Lung microvascular endothelial cell (primary cell): ENCODE measurements around the gene AAR2. TPM values are rescaled to one million over a fixed set of nuclear protein-coding genes. Genes with fewer than 3 reads are reported as not detected.

ENCODE experiments used
- DNase-seq, 2 donors: peaks; one replicate each; pipeline versions ENCODE4 v3.0.0 to v3.0.0-alpha.2; 2010; ENCODE audit warnings: low read depth in 2 of 2
- total RNA-seq: library from RNA; depleted of rRNA; stranded (reverse); fragments of >200 nt; gene quantifications from 2 replicates; pipeline ENCODE4 v1.2.1, GENCODE V29; 2014

Gene AAR2
- total RNA-seq, 1 donor from 2014 or later = 24.8 TPM

DNA sequence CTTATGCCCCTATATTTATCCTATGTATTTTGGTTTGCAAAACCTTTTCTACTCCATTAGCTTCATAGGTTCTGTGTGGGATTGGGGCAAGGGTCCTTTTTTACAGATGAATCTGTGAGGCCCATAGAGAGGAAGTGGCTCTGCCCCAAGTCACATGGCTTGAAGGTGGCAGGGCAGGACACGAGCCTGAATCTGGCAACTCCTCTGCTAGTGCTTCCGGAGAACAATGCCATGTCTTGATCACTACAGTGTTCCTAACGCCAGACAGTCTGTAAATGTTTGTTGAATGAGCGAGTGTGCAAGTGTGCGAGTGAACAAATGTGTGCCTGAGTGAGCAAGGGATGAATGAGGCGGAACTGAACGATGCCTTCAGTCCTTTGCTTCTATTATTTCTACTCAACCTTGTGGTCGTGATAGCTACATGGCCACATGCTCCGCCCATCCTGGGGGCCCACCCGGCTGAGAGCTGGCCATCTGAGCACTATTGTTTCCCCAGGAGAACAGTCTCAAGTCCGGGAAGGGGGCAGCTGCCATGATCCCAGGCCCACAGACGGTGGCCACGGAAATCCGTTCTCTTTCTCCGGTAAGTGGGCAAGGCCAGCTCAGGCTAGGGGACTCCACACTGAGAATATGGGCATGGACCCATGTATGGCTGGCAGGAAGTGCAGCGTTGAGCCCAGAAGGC, 17.8 kb upstream of the AAR2 start:
- no peak for DNase-seq

DNA sequence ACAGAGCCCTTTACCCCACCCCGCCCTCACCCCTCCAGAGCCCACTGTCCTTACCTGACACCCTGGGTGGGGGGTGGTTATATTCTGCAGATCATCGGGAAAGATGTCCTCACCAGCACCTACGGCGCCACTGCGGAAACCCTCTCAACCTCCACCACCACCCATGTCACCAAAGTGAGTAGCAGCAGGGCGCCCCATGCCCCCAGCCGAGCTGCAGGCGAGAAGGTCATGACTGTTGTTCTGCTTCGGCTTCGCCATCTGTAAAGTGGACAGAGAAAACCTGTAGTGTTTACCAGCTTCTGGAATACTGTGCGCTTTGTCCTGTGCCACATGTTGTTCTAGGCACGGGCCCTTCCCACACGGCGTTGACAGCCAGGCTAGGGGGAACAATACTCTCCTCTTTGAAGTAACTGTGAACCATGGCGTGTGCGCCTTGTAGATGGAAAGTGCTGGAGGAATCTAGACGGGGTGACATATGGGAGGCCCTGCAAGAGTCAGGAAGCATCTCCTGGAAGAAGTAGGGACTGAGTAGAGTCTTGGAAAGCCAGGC, 16.5 kb upstream of the AAR2 start:
- no peak for DNase-seq

- DNase-seq = no peak
Observed at GRCh38 chr20:36225666-36226065, 10.6 kb upstream of the AAR2 start.

GRCh38 chr20:36228770-36229169, 7.5 kb upstream of the AAR2 start:
- no peak for DNase-seq

- no peak for DNase-seq
Observed at GRCh38 chr20:36230019-36230418, 6.3 kb upstream of the AAR2 start.

DNA sequence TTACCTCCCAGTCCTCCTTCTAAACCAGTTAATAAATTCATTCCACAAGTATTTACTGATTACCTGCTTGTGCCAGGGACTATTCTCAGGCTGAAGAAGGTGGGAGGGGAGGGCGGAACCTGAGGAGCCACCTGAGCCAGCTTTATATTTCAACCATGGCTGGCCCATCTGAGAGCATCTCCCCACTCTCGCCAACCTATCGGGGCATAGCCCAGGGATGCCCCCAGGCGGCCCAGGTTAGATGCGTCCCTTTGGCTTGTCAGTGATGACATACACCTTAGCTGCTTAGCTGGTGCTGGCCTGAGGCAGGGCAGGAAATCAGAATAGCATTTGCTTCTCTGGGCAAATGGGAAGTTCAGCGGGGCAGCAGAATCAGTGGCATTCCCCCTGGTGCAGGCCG, 4.9 kb upstream of the AAR2 start:
- no peak for DNase-seq

DNA sequence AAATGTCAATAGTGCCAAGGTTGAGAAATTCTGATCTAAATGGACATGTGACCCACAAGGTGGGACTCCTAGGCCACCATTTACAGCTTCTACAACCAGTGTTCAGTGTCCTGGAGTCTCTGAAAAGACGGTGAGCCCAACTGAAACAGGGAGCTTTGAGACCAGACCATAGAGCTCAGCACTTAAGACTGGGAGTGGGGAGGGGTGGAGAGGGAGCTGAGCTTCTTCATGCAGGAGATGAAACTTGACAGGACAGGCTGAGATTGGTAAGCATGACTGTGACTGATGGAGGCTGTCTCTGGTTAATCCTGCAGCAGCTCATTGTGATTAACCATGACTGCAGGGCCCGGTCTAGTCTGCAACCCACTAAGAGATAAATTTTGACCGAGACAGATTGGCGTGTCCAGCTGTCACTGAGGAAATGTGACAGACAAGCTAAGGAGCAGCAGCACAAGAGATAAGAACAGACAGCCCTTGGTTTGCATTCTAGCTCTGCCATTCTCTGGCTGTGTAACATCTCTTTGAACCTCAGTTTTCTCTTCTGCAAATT, 1.4 kb upstream of the AAR2 start:
- DNase-seq = no peak

- no peak for DNase-seq
Observed at GRCh38 chr20:36236786-36237121, 476 bp downstream of the AAR2 start.

- no peak for DNase-seq
Observed at GRCh38 chr20:36237477-36237876, 1.2 kb downstream of the AAR2 start.

DNA sequence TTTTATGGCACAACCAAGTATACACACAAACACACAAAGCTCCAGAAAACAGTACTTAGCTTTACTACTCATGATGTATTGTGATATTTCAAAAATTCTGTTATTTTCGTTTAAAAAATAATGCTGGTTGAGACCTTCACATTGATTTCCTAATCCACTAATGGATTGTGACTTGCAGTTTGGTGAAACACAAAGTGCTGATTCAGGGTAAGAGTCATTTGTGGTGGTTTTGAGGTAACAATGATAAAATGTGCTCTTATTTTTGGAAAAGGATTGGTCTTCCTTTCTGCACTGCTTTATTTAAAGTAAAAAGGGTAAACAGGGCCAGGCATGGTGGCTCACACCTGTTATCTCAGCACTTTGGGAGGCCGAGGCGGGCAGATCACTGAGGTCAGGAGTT, 1.9 kb downstream of the AAR2 start:
- DNase-seq = no peak

GRCh38 chr20:36238760-36239159, 2.5 kb downstream of the AAR2 start:
- DNase-seq = no peak

DNA sequence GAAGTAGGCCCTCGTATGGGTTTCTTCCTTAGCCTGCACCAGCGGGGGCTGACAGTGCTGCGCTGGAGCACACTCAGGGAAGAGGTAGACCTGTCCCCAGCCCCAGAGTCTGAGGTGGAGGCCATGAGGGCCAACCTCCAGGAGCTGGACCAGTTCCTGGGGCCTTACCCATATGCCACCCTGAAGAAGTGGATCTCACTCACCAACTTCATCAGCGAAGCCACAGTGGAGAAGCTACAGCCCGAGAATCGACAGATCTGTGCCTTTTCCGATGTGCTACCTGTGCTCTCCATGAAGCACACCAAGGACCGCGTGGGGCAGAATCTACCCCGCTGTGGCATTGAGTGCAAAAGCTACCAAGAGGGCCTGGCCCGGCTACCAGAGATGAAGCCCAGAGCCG, 3.8 kb downstream of the AAR2 start:
- DNase-seq = no peak

- no peak for DNase-seq
Observed at GRCh38 chr20:36241678-36242077, 5.4 kb downstream of the AAR2 start.

GRCh38 chr20:36243726-36244125, 7.4 kb downstream of the AAR2 start:
- DNase-seq = no peak

DNA sequence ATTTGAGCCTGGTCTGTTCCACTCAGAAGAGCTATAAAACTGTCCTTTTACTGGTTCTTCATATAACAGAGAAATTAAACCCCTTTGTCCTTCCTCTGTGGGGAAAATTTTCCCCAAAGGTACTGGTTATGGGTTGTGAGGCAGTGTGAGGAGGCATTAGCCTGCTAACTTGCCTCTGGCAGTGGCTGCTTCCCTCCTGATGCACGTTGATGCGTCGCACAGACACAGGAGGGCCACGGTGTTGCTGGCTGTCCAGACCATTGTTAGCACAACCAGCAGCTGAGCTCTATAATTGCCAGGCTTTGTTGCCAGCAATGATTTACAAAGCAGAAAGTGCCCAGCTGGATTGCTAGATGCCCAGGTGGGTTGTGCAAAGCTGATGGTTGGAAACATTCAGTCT, 10.1 kb downstream of the AAR2 start:
- no peak for DNase-seq

DNA sequence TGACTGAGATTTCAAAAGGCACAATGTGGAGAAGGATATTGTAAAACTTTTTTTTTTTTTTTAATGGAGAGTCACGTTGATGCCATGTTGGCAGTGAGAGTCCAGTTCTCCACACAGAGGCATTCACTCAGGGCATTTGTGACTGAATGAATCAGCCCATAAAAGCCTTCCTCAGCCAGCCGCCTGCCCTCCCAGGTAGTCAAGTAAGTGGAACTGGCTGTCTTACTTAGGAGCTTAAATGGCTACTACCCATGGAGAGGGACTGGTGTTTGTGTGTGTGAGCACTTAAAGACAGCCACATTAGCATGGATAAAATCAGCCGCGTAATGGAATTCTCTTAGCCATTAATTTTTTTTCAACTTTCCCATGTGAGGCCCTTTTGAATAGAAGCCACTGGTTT, 12.6 kb downstream of the AAR2 start:
- no peak for DNase-seq

DNA sequence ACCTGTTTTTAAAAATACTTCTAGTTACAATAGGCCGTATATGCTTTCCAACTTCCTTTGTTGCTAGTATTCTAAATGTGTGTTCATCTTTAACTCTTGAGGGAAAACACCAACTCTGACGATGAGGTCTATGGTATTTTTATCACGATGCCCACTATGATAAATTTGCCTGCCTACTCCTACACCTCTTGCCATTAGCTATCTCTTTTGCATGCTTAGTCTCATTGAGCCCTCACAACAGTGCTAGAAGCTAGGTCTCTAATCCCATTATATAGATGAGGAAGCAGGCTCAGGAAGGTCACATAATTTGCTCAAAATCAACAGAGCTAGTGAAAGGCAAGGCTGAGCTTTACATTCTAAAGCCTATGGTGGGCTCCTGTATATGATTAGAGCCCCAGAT, 13.2 kb downstream of the AAR2 start:
- DNase-seq = no peak

DNA sequence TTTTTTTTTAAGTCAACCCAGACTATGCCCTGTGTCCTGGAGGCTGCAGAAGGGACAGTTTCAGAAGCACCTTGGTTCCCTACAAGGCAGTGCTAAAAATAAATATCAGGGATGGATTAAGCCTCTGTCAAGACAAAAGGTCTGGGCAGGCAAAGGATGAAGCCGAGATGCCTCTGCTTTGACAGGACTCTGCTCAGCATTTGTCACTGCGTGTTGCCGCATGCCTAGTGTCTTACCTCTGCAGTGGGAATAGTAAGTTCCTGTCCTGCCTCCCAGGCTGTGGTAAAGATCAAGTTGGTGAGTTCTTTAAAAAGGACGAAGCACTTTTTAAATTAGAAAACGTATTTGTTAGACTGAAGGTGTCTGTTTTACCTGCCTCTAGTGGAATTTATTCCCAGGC, 15.1 kb downstream of the AAR2 start:
- DNase-seq = no peak

- DNase-seq = no peak
Observed at GRCh38 chr20:36252511-36252910, 16.2 kb downstream of the AAR2 start.

GRCh38 chr20:36253036-36253435, 16.8 kb downstream of the AAR2 start:
- DNase-seq = no peak

DNA sequence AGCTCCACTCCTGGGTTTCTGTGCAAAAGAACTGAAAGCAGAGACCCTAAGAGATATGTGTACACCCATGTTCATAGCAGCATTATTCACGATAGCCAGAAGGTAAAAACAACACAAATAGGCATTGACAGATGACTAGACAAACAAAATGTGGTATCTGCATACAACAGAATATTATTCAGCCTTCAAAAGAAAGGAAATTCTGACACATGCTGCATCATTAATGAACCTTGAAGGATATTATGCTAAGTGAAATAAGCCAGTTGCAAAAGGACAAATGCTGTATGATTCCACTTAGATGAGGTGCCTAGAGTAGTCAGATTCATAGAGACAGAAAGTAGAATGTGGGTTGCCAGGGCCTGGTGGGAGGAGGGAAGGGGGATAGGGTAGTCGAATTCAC, 17.8 kb downstream of the AAR2 start:
- DNase-seq = no peak

- DNase-seq = no peak
Observed at GRCh38 chr20:36255445-36255844, 19.2 kb downstream of the AAR2 start.

DNA sequence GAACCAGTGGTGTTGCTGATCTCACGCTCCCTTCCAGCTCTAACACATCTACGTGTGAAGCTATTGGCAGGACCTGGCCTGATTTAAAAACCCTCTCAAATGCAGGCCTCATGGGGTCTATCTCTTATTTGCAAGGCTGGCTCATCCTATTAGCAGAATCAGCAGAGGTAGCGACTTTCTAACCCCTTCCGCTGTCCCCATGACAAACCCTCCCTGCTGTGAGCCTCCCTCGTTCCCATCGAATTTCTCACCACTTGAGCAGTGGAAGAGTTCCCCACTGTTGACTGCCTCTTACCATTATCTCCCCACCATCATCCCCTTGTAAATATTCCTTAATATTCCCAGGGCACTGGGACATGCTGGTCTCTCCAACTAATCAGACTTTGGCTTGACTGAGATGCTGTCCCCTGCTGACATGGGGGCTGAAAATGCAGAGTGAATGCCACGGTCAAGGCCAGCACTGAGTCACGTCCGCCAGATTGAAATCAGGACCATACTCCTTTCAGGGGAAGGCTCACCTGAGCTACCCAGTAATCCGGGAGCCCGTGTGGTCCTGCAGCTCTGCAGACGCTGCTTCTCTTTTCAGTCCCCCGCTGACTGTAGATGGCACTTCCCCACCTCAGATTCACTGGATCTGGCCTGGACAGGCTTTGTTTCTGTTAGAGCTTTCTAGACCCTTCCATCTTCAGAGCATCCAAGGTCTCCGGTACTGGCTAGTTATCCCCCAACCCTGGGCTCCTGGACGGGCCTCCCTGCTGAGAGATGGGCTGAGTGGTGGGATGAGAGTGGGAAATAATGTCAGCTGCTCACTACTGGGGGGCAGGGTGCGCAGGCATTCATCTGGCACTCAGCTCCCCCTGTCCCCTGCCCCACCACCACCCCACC, 23.1 kb downstream of the AAR2 start:
- no peak for DNase-seq
